ENCODE results near the gene GEMIN7. TPM values are rescaled to one million over a fixed set of nuclear protein-coding genes. Genes with fewer than 3 reads are reported as not detected.

GEMIN7 gene
- total and polyA plus RNA-seq, 2 of the 4 experiments (the other 2 are of a cell fraction), result 27.2 to 53.0 TPM

- BruUV-seq (replicated peaks), result no TSS peak
- no peak overlapping the region for H3K4me3 ChIP-seq (ENCODE audit: insufficient read depth, low read depth, low read length)
- dilution Hi-C loops (cut with HindIII; ENCODE audit: low sequenced_read_pairs, unreplicated experiment) (no loop called here), in situ Hi-C loops (cut with MboI; ENCODE audit: low sequenced_read_pairs) (no loop called here), intact Hi-C loops (cut with micrococcal nuclease) (no loop called here)
- H4K20me1 ChIP-seq (ENCODE audit: insufficient read depth, low read length), result no peaks in the 10 kb centered on the region
- H2BK20ac ChIP-seq (ENCODE audit: low read depth, low read length), result no peak overlapping the region
- no peak overlapping the region for H2AFZ ChIP-seq (replicated peaks; ENCODE audit: low read length, poor library complexity)
- CTCF ChIA-PET, result no interaction called here
- no peak overlapping the region for H4K5ac ChIP-seq (ENCODE audit: low read depth, low read length)
- no peak for DNase-seq
- no peak overlapping the region for H3K4me2 ChIP-seq (ENCODE audit: low read depth, low read length)
- no peaks in the 10 kb centered on the region for H3K27me3 ChIP-seq (ENCODE audit: control insufficient read depth, insufficient read depth, low read length)
- H4K91ac ChIP-seq (ENCODE audit: insufficient read depth, low read depth, low read length), result no peak overlapping the region
- H3K56ac ChIP-seq (ENCODE audit: extremely low read depth, insufficient read depth, low read length), result no peak overlapping the region
- no peaks in the 10 kb centered on the region for H3K9me3 ChIP-seq (ENCODE audit: control insufficient read depth, insufficient read depth, low read length)
- no peak overlapping the region for H2AK5ac ChIP-seq (ENCODE audit: low read depth, low read length)
- no peaks in the 10 kb centered on the region for H3K9me1 ChIP-seq (ENCODE audit: insufficient read depth, low read length)
- POLR2A ChIA-PET (ENCODE audit: unreplicated experiment), result no interaction called here
- H3K36me3 ChIP-seq (ENCODE audit: control insufficient read depth, insufficient read depth, low read length), result peaks cover 46% of the 10 kb centered on the region
- no peak overlapping the region for H2AK9ac ChIP-seq (replicated peaks; ENCODE audit: low read depth, low read length, poor library complexity)
- H3K14ac ChIP-seq (replicated peaks; ENCODE audit: low read depth, low read length), result no peak overlapping the region
- 96% methylated on average over 22 of the region's 25 CpGs; no CpG with 5 or more reads in 1 of the 2 experiments for WGBS, 2 experiments (ENCODE audit: extremely low coverage in 2 of 2, insufficient read length in 1 of 2)
- no peak overlapping the region for H2BK5ac ChIP-seq (ENCODE audit: low read depth, low read length, poor library complexity, severe bottlenecking)
- H3K23ac ChIP-seq (ENCODE audit: low read depth, low read length), result no peak overlapping the region
- no peak for TF ChIP-seq CEBPB (IDR thresholded peaks at IDR 0.05; ENCODE audit: low read depth, low read length)
- TF ChIP-seq FOS (IDR thresholded peaks at IDR 0.05; ENCODE audit: low read depth, low read length), result no peak
- TF ChIP-seq RFX5 (IDR thresholded peaks at IDR 0.05; ENCODE audit: low read depth, low read length), result no peak
- no peak for TF ChIP-seq NFE2L2 (IDR thresholded peaks at IDR 0.05; ENCODE audit: low read depth, low read length)
- TF ChIP-seq POLR2A (IDR thresholded peaks at IDR 0.05; ENCODE audit: low read depth, low read length), result no peak
- TF ChIP-seq MAZ (IDR thresholded peaks at IDR 0.05; ENCODE audit: borderline replicate concordance, low read depth, low read length), result no peak
- no peak for TF ChIP-seq RAD21 (IDR thresholded peaks at IDR 0.05; ENCODE audit: low read length)
- no peak for TF ChIP-seq RCOR1 (IDR thresholded peaks at IDR 0.05; ENCODE audit: insufficient replicate concordance, low read length)
- TF ChIP-seq SMC3 (IDR thresholded peaks at IDR 0.05; ENCODE audit: low read depth, low read length), result no peak
- TF ChIP-seq MXI1 (IDR thresholded peaks at IDR 0.05; ENCODE audit: borderline replicate concordance, low read depth, low read length), result no peak
- no peak overlapping the region for H3K27ac ChIP-seq (ENCODE audit: insufficient read depth, low read length)
- no peak overlapping the region for H3K9ac ChIP-seq (ENCODE audit: low read depth, low read length)
- H2BK15ac ChIP-seq (ENCODE audit: low read depth, low read length), result no peak overlapping the region
- H3K4me1 ChIP-seq (ENCODE audit: control insufficient read depth, insufficient read depth, low read length), result no peaks in the 10 kb centered on the region
- H4K8ac ChIP-seq (ENCODE audit: low read depth in 2 of 2, low read length in 2 of 2), result no peak overlapping the region
- ATAC-seq (ENCODE audit: low read depth), result no peak
- H3K4ac ChIP-seq (ENCODE audit: low read depth, low read length), result no peak overlapping the region
- H3K18ac ChIP-seq (ENCODE audit: low read depth, low read length), result no peak overlapping the region
- peaks cover 4 to 5% of the 10 kb centered on the region in 2 experiments; a peak in 2 of 4 replicates for H3K79me1 ChIP-seq (ENCODE audit: low read depth in 1 of 2, low read length in 2 of 2)
- no peak overlapping the region for H2BK120ac ChIP-seq (ENCODE audit: low read depth, low read length)
Observed at GRCh38 chr19:45071545-45071938, 7.5 kb upstream of the GEMIN7 start.
